HepG2 (cell line): Measurements from ENCODE around the gene CAPN3. TPM values are rescaled to one million over a fixed set of nuclear protein-coding genes. Genes with fewer than 3 reads are reported as not detected.

Experiments used
- IRF2 ChIP-seq: IDR thresholded peaks from 2 replicates; pipeline ENCODE4 v1.6.1; 2018; ENCODE audit warnings: missing genetic modification reagents, missing compliant biosample characterization
- PTBP1 ChIP-seq: fragments of 200-400 bp; formaldehyde crosslinking; IDR thresholded peaks from 2 replicates; pipeline ENCODE4 v1.6.1; 2018; ENCODE audit warnings: low read length, low read depth; ENCODE audit not compliant: poor library complexity, severe bottlenecking
- SIN3B ChIP-seq: fragments of 150-350 bp; IDR thresholded peaks from 2 replicates; pipeline ENCODE4 v1.6.1; 2014; ENCODE audit warnings: low read length
- polyA plus RNA-seq, 8 experiments: library from polyadenylated mRNA; depleted of rRNA in 3 of 8; stranded (reverse) in 7 of 8; unstranded in 1 of 8; fragments of >200 nt; fragmentation: Illumina TruSeq in 4 of 8; extraction: Trizol in 4 of 8; gene quantifications; 2 replicates each; pipeline versions ENCODE4 v1.2.1 to v1.2.3, GENCODE V29; 2011 to 2016; ENCODE audit warnings: low read depth in 4 of 8, missing spikeins in 1 of 8, mixed read lengths in 1 of 8; ENCODE audit not compliant: insufficient read depth in 1 of 8
- total RNA-seq, 5 experiments: library from RNA; depleted of rRNA; stranded (reverse); fragments of >200 nt; fragmentation: Illumina TruSeq; extraction: Trizol; gene quantifications; 2 replicates each; pipeline ENCODE4 v1.2.3, GENCODE V29; 2016; ENCODE audit warnings: low read depth in 1 of 5
- TF ChIP-seq, protein P1 (sequence below), 2 experiments: fragments of 450-650 bp in 1 of 2; sonication (generic) in 1 of 2; formaldehyde crosslinking in 1 of 2; IDR thresholded peaks; 2 replicates each; pipeline versions ENCODE4 v1.6.1 to v1.8.0; 2016 to 2022; ENCODE audit warnings: antibody characterized with exemption in 1 of 2, mild to moderate bottlenecking in 1 of 2, missing genetic modification reagents in 1 of 2

The CAPN3 gene
- total and polyA plus RNA-seq, 2 of the 13 experiments (the other 11 are each of a cell fraction or from before 2014, with no cell fraction given), result 1.3 to 4.6 TPM

DNA sequence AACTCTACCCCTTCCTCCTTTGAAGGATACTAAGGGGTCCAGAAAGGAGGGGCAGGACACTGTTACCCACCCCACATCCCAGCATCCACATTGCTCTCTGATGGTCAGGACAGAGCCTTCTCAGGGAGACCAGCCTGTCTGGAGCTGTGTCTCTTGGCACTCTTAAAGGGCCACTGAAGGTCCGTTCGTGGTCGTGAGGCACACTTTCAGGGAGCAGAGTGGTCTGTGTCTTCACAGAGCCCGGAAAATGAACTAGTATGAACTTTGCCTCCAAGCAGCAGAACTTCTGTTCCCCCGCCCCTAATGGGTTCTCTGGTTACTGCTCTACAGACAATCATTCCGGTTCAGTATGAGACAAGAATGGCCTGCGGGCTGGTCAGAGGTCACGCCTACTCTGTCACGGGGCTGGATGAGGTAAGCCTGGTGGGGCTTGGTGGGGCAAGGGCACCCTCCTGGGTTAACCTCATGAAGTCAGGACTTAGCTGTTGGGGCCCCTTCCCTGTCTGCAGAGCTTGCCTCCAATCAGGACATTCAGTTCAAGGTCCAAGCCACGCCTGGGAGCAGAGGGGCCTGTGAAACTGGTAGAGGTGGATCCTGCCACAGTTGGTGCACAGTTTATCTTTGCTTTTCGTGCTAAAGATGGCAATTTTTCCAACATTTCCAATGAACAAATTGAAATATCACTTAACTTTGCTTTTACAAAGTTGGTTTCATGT lies 33.2 kb downstream of the CAPN3 start (continued):
- TF ChIP-seq, protein P1, sequence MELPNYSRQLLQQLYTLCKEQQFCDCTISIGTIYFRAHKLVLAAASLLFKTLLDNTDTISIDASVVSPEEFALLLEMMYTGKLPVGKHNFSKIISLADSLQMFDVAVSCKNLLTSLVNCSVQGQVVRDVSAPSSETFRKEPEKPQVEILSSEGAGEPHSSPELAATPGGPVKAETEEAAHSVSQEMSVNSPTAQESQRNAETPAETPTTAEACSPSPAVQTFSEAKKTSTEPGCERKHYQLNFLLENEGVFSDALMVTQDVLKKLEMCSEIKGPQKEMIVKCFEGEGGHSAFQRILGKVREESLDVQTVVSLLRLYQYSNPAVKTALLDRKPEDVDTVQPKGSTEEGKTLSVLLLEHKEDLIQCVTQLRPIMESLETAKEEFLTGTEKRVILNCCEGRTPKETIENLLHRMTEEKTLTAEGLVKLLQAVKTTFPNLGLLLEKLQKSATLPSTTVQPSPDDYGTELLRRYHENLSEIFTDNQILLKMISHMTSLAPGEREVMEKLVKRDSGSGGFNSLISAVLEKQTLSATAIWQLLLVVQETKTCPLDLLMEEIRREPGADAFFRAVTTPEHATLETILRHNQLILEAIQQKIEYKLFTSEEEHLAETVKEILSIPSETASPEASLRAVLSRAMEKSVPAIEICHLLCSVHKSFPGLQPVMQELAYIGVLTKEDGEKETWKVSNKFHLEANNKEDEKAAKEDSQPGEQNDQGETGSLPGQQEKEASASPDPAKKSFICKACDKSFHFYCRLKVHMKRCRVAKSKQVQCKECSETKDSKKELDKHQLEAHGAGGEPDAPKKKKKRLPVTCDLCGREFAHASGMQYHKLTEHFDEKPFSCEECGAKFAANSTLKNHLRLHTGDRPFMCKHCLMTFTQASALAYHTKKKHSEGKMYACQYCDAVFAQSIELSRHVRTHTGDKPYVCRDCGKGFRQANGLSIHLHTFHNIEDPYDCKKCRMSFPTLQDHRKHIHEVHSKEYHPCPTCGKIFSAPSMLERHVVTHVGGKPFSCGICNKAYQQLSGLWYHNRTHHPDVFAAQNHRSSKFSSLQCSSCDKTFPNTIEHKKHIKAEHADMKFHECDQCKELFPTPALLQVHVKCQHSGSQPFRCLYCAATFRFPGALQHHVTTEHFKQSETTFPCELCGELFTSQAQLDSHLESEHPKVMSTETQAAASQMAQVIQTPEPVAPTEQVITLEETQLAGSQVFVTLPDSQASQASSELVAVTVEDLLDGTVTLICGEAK (IDR thresholded peaks at IDR 0.05), result no peak
- TF ChIP-seq, protein P1 (CRISPR knock-in tag; IDR thresholded peaks at IDR 0.05), result peak; percentile 83; the same call in 1 of the 2 replicates
- TF ChIP-seq PTBP1 (no peak), SIN3B (no peak), IRF2 (CRISPR knock-in tag) (peak; percentile 84)
- TF ChIP-seq, all 625 proteins: peak for 258
